Measurements from ENCODE around the gene IGFBP2. TPM values are rescaled to one million over a fixed set of nuclear protein-coding genes. Genes with fewer than 3 reads are reported as not detected.

Gene IGFBP2
- total RNA-seq, 2 experiments from 2014 or later = 123 to 124 TPM

- Mint-ChIP-seq H3K27me3 (peaks cover 3% of the 10 kb centered on the region), H3K27ac (peak overlapping the region; percentile 22), H3K4me1 (ENCODE audit: low read depth) (peaks cover 27% of the 10 kb centered on the region), H3K36me3 (ENCODE audit: low read depth) (peaks cover 4% of the 10 kb centered on the region), H3K9me3 (no peaks in the 10 kb centered on the region), H3K4me3 (no peak overlapping the region)
- DNase-seq = no peak
- intact Hi-C loops (cut with micrococcal nuclease) = no loop called here
- ATAC-seq = no peak
- TF ChIP-seq, protein P1, sequence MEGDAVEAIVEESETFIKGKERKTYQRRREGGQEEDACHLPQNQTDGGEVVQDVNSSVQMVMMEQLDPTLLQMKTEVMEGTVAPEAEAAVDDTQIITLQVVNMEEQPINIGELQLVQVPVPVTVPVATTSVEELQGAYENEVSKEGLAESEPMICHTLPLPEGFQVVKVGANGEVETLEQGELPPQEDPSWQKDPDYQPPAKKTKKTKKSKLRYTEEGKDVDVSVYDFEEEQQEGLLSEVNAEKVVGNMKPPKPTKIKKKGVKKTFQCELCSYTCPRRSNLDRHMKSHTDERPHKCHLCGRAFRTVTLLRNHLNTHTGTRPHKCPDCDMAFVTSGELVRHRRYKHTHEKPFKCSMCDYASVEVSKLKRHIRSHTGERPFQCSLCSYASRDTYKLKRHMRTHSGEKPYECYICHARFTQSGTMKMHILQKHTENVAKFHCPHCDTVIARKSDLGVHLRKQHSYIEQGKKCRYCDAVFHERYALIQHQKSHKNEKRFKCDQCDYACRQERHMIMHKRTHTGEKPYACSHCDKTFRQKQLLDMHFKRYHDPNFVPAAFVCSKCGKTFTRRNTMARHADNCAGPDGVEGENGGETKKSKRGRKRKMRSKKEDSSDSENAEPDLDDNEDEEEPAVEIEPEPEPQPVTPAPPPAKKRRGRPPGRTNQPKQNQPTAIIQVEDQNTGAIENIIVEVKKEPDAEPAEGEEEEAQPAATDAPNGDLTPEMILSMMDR (IDR thresholded peaks at IDR 0.05) = no peak
- ChIA-PET POLR2A (no interaction called here), CTCF (interaction anchor here (1.2 to 1.8 kb wide), 3 partner anchors 18 to 84 kb away, joined by 4 to 5 read pairs (median 4); no protein-coding TSS in a partner anchor)
Observed at GRCh38 chr2:216603884-216604245, 29.4 kb upstream of the IGFBP2 start.

DNA sequence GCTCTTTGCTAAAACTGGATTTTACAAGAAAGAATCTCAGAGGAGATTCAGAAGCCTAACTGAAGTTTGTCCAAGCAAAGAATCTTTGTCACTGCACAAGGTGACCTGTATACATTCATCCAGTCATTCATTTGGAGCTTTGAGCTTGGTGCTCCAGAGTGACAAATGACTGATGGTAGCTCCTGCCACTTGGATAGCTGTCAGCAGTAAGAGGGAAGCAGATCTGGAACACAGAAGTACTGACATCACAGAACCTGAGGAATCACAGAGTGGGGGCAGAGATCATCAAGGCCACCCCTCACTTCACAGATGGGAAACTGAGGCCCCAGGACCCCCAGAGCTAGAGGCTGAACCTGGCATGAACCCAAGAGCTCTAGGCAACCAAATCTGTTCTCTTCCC lies 28.8 kb upstream of the IGFBP2 start:
- Mint-ChIP-seq H3K4me3 (no peak overlapping the region), H3K27ac (peak overlapping the region; percentile 6), H3K4me1 (ENCODE audit: low read depth) (peaks cover 27% of the 10 kb centered on the region), H3K36me3 (ENCODE audit: low read depth) (peaks cover 4% of the 10 kb centered on the region), H3K27me3 (peaks cover 3% of the 10 kb centered on the region), H3K9me3 (no peaks in the 10 kb centered on the region)
- no peak for ATAC-seq
- CTCF ChIA-PET = interaction anchor here (1.1 to 1.8 kb wide), 5 partner anchors 11 to 83 kb away, joined by 3 to 5 read pairs (median 4); no protein-coding TSS in a partner anchor
- intact Hi-C loops (cut with micrococcal nuclease) = no loop called here
- POLR2A ChIA-PET = interaction anchor here (0.5 to 1.0 kb wide), 3 partner anchors 14 to 71 kb away, joined by 3 to 4 read pairs (median 3); no protein-coding TSS in a partner anchor
- DNase-seq = no peak
- TF ChIP-seq, protein P1 (IDR thresholded peaks at IDR 0.05) = no peak

GRCh38 chr2:216606551-216607276 lies 26.5 kb upstream of the IGFBP2 start:
- TF ChIP-seq, protein P1 (IDR thresholded peaks at IDR 0.05) = no peak
- Mint-ChIP-seq H3K27me3 (peaks cover 1% of the 10 kb centered on the region), H3K27ac (peak overlapping the region; percentile 93), H3K4me3 (peak overlapping the region; percentile 78), H3K36me3 (ENCODE audit: low read depth) (peaks cover 4% of the 10 kb centered on the region), H3K9me3 (no peaks in the 10 kb centered on the region), H3K4me1 (ENCODE audit: low read depth) (peaks cover 27% of the 10 kb centered on the region)
- CTCF ChIA-PET = interaction anchor here (0.7 to 0.8 kb wide), 2 partner anchors 59 to 60 kb away, joined by 3 read pairs; no protein-coding TSS in a partner anchor
- ATAC-seq (peak; percentile 97), DNase-seq (peak; percentile 95)
- POLR2A ChIA-PET = interaction anchor here (0.7 to 1.8 kb wide), 5 partner anchors 11 to 17 kb away, joined by 4 to 6 read pairs (median 5); no protein-coding TSS in a partner anchor
- intact Hi-C loops (cut with micrococcal nuclease) = no loop called here

DNA sequence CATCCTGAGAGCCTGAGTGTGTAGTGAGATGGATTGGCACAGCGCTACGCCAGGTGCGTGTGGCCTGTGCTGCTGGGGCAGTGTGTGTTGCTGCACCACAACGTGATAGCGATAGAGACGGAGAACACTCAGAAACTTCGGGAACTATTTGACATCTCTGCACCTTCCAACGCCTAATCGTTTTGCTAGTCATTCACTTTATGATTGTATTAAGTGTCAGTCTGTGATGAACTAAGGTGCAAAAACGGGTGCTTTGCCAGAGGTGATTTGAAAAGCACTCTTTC lies 26.0 kb upstream of the IGFBP2 start:
- CTCF ChIA-PET = interaction anchor here (0.8 kb wide), 1 partner anchor 59 kb away, joined by 3 read pairs; no protein-coding TSS in a partner anchor
- intact Hi-C loops (cut with micrococcal nuclease) = no loop called here
- Mint-ChIP-seq H3K27ac (peak overlapping the region; percentile 93), H3K36me3 (ENCODE audit: low read depth) (peaks cover 4% of the 10 kb centered on the region), H3K4me1 (ENCODE audit: low read depth) (peaks cover 27% of the 10 kb centered on the region), H3K27me3 (peaks cover 1% of the 10 kb centered on the region), H3K4me3 (peak overlapping the region; percentile 78), H3K9me3 (no peaks in the 10 kb centered on the region)
- DNase-seq (no peak), ATAC-seq (peak; percentile 22)
- TF ChIP-seq, protein P1 (IDR thresholded peaks at IDR 0.05) = no peak
- POLR2A ChIA-PET = interaction anchor here (1.1 to 1.8 kb wide), 4 partner anchors 12 to 17 kb away, joined by 4 to 6 read pairs (median 6); no protein-coding TSS in a partner anchor

DNA sequence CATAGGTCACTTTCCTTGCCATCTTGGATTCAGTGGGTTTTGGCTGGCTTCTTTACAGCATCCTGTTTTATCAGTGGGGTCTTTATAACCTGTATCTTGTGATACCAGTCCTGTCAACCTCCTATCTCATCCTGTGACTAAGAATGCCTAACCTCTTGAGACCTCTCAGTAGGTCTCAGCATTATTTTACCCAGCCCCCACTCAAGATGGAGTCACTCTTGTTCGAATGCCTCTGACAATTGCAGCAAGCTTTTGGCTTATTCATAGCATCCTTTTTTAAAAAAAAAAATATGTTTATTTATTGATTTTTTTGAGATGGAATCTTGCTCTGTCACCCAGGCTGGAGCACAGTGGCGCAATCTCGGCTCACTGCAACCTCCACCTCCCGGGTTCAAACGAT lies 24.7 kb upstream of the IGFBP2 start:
- Mint-ChIP-seq H3K27ac (no peak overlapping the region), H3K4me1 (ENCODE audit: low read depth) (peaks cover 20% of the 10 kb centered on the region), H3K36me3 (ENCODE audit: low read depth) (peaks cover 4% of the 10 kb centered on the region), H3K9me3 (no peaks in the 10 kb centered on the region), H3K27me3 (peaks cover 1% of the 10 kb centered on the region), H3K4me3 (no peak overlapping the region)
- TF ChIP-seq, protein P1 (IDR thresholded peaks at IDR 0.05) = no peak
- DNase-seq (no peak), ATAC-seq (no peak)
- ChIA-PET POLR2A (interaction anchor here (1.9 kb wide), 1 partner anchor 10 kb away, joined by 5 read pairs; no protein-coding TSS in a partner anchor), CTCF (interaction anchor here (1.8 kb wide), 1 partner anchor 11 kb away, joined by 6 read pairs; no protein-coding TSS in a partner anchor)
- intact Hi-C loops (cut with micrococcal nuclease) = no loop called here
